LNCAP (cell line): ENCODE data around the gene OXSR1.

Source experiments
- TF ChIP-seq, protein P1 (sequence below): fragments of 450-650 bp; IDR thresholded peaks from 2 replicates; pipeline ENCODE4 v1.5.1; 2017; ENCODE audit warnings: mild to moderate bottlenecking

OXSR1 gene

DNA sequence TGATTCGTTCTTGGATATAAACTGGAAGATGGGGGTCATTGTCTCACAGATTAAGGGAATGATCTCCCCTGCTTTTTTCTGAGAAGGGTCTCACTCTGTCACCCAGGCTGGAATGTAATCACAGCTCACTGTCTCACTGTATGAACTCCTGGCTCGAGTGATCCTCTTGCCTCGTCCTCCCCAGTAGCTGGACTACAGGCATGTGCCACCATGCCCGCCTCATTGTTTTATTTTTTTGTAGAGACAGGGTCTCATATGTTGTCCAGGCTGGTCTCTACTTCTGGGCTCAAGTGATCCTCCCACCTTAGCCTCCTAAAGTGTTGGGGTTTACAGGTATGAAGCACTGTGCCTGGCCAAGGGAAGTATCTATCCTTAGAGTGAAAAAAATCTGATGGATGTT is 5.4 kb downstream of the OXSR1 start:
- TF ChIP-seq, protein P1, sequence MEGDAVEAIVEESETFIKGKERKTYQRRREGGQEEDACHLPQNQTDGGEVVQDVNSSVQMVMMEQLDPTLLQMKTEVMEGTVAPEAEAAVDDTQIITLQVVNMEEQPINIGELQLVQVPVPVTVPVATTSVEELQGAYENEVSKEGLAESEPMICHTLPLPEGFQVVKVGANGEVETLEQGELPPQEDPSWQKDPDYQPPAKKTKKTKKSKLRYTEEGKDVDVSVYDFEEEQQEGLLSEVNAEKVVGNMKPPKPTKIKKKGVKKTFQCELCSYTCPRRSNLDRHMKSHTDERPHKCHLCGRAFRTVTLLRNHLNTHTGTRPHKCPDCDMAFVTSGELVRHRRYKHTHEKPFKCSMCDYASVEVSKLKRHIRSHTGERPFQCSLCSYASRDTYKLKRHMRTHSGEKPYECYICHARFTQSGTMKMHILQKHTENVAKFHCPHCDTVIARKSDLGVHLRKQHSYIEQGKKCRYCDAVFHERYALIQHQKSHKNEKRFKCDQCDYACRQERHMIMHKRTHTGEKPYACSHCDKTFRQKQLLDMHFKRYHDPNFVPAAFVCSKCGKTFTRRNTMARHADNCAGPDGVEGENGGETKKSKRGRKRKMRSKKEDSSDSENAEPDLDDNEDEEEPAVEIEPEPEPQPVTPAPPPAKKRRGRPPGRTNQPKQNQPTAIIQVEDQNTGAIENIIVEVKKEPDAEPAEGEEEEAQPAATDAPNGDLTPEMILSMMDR: no peak

DNA sequence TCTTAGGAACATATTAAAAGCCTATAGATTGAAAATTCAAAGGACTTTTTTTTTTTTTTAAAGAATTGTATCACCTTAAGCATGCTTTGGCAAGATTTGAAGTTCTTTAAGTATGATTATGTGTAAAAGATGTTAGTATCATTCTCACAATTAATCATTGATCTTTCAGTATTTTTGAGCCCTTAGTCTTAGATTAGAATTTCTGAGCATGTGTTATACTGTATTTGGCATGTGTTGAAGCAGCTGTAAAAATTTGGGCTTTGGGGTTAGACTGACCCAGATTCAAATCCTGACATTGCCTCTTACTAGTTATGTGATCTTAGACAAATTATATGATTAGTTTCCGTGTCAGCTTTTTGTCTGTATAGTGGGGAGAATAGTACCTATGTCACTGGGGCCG is 6.3 kb downstream of the OXSR1 start:
- TF ChIP-seq, protein P1: no peak

DNA sequence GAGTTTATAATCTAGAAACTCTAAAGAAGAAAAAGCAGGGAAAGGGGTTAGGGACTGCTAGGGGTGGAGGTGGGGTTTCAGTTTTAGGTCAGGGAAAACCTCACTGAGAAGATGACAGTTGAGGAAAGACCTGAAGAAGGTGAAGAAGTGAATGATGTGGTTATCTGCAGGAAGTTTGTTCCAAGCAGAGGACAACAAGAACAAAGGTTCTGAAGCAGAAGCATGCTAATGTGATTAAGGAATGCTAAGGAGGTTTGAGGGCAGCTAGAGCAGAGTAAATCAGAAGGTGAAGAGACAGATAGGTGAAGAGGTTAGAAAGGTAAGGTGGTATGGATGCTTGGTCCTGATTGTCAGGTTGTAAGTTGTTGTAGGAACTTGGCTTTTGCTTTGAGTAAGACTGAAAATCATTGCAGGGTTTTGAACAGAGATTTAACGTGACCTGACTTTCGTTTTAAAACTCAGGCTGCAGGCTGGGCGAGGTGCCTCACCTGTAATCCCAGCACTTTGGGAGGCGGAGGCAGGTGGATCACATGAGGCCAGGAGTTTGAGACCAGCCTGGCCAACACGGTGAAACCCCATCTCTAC is 8.6 kb downstream of the OXSR1 start:
- TF ChIP-seq, protein P1: no peak

DNA sequence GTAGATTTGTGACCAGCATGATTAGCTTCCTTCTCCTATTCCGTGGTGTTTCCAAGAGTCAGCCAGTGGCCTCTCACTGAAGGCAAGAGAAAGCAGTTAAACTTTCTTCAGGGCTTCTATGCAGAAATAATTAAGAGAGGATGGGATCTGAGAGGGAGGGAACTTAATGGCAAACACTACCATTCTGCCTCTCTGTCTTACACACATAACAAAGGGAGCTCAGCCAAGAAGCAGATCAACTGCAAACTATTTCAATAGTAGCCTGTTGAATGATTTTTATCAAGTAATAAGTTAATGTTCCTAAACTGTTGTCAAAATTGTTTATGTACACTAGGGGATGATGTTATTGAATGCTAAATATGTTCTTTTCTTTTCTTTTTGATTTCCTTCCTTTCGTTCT is 11.8 kb downstream of the OXSR1 start:
- TF ChIP-seq, protein P1: no peak

DNA sequence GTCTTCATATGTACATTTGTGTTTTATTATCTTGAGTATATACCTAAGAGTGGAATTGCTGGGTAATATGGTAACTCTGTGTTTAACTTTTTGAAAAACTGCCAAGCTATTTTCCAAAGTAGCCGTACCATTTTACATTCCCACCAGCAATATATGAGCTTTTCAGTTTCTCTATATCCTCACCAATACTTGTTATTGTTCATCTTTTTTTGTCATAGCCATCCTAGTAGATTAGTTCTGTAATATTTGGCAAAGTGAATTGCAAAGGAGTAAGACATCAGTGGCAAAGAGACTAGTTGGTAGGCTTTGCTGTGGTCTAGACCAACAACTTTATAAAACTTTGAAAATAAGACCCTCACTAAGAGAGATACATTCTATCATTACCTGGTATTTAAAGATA is 21.4 kb downstream of the OXSR1 start:
- TF ChIP-seq, protein P1: no peak

DNA sequence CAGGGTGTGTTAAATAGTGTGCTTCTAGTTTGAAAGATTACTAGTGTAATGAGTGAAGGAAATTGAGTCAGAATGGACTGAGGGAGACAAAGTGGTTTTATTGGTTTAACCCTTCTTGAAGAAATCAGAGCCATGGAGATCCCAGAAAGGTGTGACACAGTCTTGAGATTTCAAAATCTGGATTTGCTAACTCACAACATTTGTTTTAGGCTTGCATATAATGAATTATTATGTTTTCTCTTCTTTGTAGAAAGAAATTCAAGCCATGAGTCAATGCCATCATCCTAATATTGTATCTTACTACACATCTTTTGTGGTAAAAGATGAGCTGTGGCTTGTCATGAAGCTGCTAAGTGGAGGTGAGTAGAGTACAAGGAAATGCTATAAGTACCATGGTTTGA is 25.1 kb downstream of the OXSR1 start:
- TF ChIP-seq, protein P1: no peak

DNA sequence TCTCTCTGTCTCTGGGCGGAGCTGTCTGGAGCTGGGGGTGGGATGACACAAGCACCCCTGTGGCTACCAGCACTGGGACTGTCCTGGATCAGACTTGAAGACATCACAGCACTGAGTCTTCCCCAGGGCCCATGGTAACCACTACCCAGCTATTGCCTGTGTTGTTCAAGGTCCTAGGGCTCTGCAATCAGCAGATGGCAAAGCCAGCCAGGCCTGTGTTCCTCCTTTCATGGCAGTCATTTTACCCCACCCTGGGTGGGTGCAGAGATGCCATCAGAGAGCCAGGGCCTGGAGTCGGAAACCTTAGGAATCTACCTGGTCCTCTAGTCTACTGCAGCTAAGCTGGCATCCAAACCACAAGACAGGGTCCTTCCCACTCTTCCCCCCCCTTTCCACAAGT is 38.4 kb downstream of the OXSR1 start:
- TF ChIP-seq, protein P1: no peak
